Common myeloid progenitor, CD34-positive (primary cell): ENCODE results near the gene KRTAP9-4.
"Not testable (repeated sequence)": the region's sequence is repeated elsewhere in the genome, so short reads cannot be mapped to it uniquely, and the experiment has no call there.

Experiments
- CTCF ChIA-PET: fragments of 350-600 bp; sonication (Branson Sonifier 250); formaldehyde crosslinking; loops from one replicate; lab custom pipeline; 2021; ENCODE audit warnings: antibody characterized with exemption; lab: Charles Lee
- POLR2A ChIA-PET: fragments of 350-600 bp; sonication (Branson Sonifier 250); formaldehyde crosslinking; loops from one replicate; lab custom pipeline; 2021; ENCODE audit warnings: antibody characterized with exemption; lab: Charles Lee
- DNase-seq, 3 donors: peaks; one replicate each; pipeline versions ENCODE4 v3.0.0 to v3.0.0-alpha.2; 2013
- H3K27ac ChIP-seq, 2 experiments: 1 replicate in 1 of 2; 2 replicates in 1 of 2; pipeline ENCODE4 v1.7.0; 2013; ENCODE audit warnings: inconsistent platforms in 2 of 2, low read length in 2 of 2, mild to moderate bottlenecking in 2 of 2, low read depth in 1 of 2, moderate library complexity in 1 of 2; ENCODE audit not compliant: severe bottlenecking in 2 of 2, insufficient read depth in 1 of 2, poor library complexity in 1 of 2
- H3K27me3 ChIP-seq, 5 experiments: replicated peaks in 2 of 5; 1 replicate in 3 of 5; 2 replicates in 2 of 5; pipeline versions ENCODE4 v1.6.1 to v1.7.0; 2013; ENCODE audit warnings: low read length in 4 of 5, mild to moderate bottlenecking in 2 of 5, moderate library complexity in 2 of 5, inconsistent platforms in 1 of 5; ENCODE audit not compliant: insufficient read depth in 5 of 5, control insufficient read depth in 4 of 5
- H3K36me3 ChIP-seq, 4 experiments: 1 replicate in 2 of 4; 2 replicates in 2 of 4; pipeline versions ENCODE4 v1.6.1 to v1.7.0; 2013; ENCODE audit warnings: low read length in 3 of 4, control low read depth in 1 of 4, mild to moderate bottlenecking in 1 of 4; ENCODE audit not compliant: control insufficient read depth in 4 of 4, insufficient read depth in 4 of 4
- H3K4me1 ChIP-seq, 4 experiments: 1 replicate in 3 of 4; 2 replicates in 1 of 4; pipeline versions ENCODE4 v1.6.1 to v1.7.1; 2013; ENCODE audit warnings: low read length in 3 of 4, mild to moderate bottlenecking in 3 of 4, control low read depth in 1 of 4, inconsistent platforms in 1 of 4, moderate library complexity in 1 of 4; ENCODE audit not compliant: control insufficient read depth in 4 of 4, insufficient read depth in 4 of 4; ENCODE audit errors: control extremely low read depth in 1 of 4
- H3K4me3 ChIP-seq, 7 experiments: 1 replicate in 4 of 7; 2 replicates in 3 of 7; pipeline versions ENCODE4 v1.5.1 to v1.7.0; 2013; ENCODE audit warnings: mild to moderate bottlenecking in 7 of 7, low read length in 6 of 7, moderate library complexity in 6 of 7, inconsistent platforms in 2 of 7, low read depth in 2 of 7, control low read depth in 1 of 7; ENCODE audit not compliant: insufficient read depth in 4 of 7, control insufficient read depth in 1 of 7; ENCODE audit errors: extremely low read depth in 1 of 7
- H3K9me3 ChIP-seq, 5 experiments: 1 replicate in 4 of 5; 2 replicates in 1 of 5; pipeline versions ENCODE4 v1.6.1 to v1.7.1; 2013; ENCODE audit warnings: low read length in 4 of 5, mild to moderate bottlenecking in 2 of 5, inconsistent platforms in 1 of 5, low read depth in 1 of 5, moderate library complexity in 1 of 5; ENCODE audit not compliant: control insufficient read depth in 4 of 5, insufficient read depth in 2 of 5; ENCODE audit errors: control extremely low read depth in 1 of 5
- WGBS: methylation state at CpG from one replicate; pipeline ENCODE4 v1.1.5; 2013; ENCODE audit not compliant: insufficient coverage; 5-methylcytosine and 5-hydroxymethylcytosine counted together

Gene KRTAP9-4

GRCh38 chr17:41267711-41268110 is 18.2 kb downstream of the KRTAP9-4 start:
- POLR2A ChIA-PET: no interaction called here
- H3K9me3 ChIP-seq: no peaks in the 10 kb centered on the region
- CTCF ChIA-PET: no interaction called here

GRCh38 chr17:41271323-41271722 is 21.8 kb downstream of the KRTAP9-4 start:
- H3K4me1 ChIP-seq, DNase-seq, H3K9me3 ChIP-seq, H3K27ac ChIP-seq, H3K36me3 ChIP-seq, H3K27me3 ChIP-seq, POLR2A ChIA-PET, CTCF ChIA-PET, H3K4me3 ChIP-seq: not testable (repeated sequence)
- WGBS: no CpG with 5 or more reads among the region's 1 CpG

More at GRCh38 chr17:41267711-41268110, 18.2 kb downstream of the KRTAP9-4 start:
- Histone ChIP-seq H3K27me3 (peaks cover 0 to 5% (median 0%) of the 10 kb centered on the region in 5 experiments), H3K4me1 (no peaks in the 10 kb centered on the region), H3K27ac (no peak overlapping the region), H3K4me3 (no peak overlapping the region), H3K36me3 (no peaks in the 10 kb centered on the region)
- WGBS: no CpG with 5 or more reads among the region's 3 CpGs
- no peak for DNase-seq

- DNase-seq: no peak
- no peak overlapping the region for H3K27ac ChIP-seq
- no peaks in the 10 kb centered on the region for H3K9me3 ChIP-seq
- H3K4me3 ChIP-seq: no peak overlapping the region
- CTCF ChIA-PET: no interaction called here
- H3K4me1 ChIP-seq: no peaks in the 10 kb centered on the region
- POLR2A ChIA-PET: no interaction called here
- no CpG with 5 or more reads among the region's 1 CpG for WGBS
- no peaks in the 10 kb centered on the region for H3K36me3 ChIP-seq
- peaks cover 0 to 3% (median 0%) of the 10 kb centered on the region in 5 experiments for H3K27me3 ChIP-seq
These were observed 22.4 kb downstream of the KRTAP9-4 start for GRCh38 chr17:41271858-41272257.

GRCh38 chr17:41275648-41276190 is 26.2 kb downstream of the KRTAP9-4 start, which contains the start of gene KRTAP9-7:
Gene KRTAP9-7 (plus strand): TSS chr17:41275698. CDS start chr17:41275698, 0 bp downstream.
- DNase-seq, H3K36me3 ChIP-seq, H3K27me3 ChIP-seq, POLR2A ChIA-PET, H3K9me3 ChIP-seq, CTCF ChIA-PET, H3K4me3 ChIP-seq, H3K27ac ChIP-seq, H3K4me1 ChIP-seq: not testable (repeated sequence)
- 100% methylated on average over 2 of the region's 3 CpGs for WGBS

DNA sequence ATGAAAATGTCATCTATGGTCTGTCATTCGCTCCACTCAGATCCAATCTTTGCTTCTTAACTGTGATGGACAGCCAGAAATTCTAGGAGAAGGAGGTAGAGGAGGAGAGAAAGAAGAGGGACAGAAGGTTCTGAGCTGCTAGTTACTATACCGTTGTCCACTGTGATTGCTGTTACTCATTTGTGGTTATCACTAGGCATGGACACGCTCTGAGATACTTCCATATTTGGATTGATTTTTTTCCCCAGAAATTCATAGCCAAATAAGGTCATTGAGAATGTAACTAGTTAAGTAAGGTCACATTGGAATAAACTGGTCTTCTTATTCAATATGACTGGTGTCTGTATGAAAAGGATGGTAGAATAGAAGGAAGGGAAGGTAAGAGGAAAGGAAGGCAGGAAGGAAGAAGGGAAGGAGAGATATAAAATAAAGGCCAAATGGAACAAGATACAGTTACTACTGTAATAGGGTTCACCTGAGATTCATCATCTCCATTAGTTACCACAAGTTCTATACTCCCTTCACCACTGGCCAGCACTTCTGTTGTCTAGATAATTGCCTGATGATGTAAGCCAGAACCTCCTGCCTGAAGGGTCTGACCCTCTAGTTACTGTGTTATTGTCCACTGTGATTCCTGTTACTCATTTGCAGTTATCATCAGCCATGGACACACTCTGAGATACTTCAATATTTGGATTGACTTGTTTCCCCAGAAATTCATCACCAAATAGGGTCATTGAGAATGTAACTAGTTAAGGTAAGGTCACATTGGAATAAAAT is 28.9 kb downstream of the KRTAP9-4 start:
- no peaks in the 10 kb centered on the region for H3K4me1 ChIP-seq
- peaks cover 0 to 3% (median 0%) of the 10 kb centered on the region in 5 experiments for H3K27me3 ChIP-seq
- POLR2A ChIA-PET: no interaction called here
- 100% methylated on average over 3 of the region's 3 CpGs for WGBS
- no peaks in the 10 kb centered on the region for H3K36me3 ChIP-seq
- no peak overlapping the region for H3K27ac ChIP-seq
- no peak for DNase-seq
- CTCF ChIA-PET: no interaction called here
- H3K9me3 ChIP-seq: no peaks in the 10 kb centered on the region
- no peak overlapping the region for H3K4me3 ChIP-seq

DNA sequence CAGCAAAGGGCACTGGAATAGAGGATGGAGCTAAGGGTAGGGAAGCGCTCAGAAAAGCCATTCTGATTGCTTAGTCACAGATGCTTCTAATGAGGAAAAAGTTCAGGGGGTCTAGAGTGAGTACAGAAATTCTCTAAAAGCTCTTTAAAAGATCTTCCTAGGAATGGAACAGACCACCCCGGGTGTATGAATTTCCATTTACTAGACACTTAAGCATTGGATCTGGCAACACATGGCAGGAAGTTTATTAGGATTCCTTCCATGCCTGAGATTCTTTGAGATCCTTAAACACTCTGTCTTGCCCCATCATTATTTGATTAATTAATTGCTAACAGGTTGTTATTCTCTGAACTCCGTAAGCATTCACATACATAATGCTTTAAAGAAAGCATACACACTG is 34.6 kb downstream of the KRTAP9-4 start:
- H3K9me3 ChIP-seq: no peaks in the 10 kb centered on the region
- POLR2A ChIA-PET: no interaction called here
- DNase-seq: no peak
- H3K27me3 ChIP-seq: no peaks in the 10 kb centered on the region
- H3K4me3 ChIP-seq: peak overlapping the region in 1 of 7 experiments; percentile 17
- CTCF ChIA-PET: no interaction called here
- H3K4me1 ChIP-seq: peaks cover 0 to 32% (median 8%) of the 10 kb centered on the region in 4 experiments
- no peak overlapping the region for H3K27ac ChIP-seq
- WGBS: 67% methylated on average over 1 of the region's 3 CpGs
- no peaks in the 10 kb centered on the region for H3K36me3 ChIP-seq

DNA sequence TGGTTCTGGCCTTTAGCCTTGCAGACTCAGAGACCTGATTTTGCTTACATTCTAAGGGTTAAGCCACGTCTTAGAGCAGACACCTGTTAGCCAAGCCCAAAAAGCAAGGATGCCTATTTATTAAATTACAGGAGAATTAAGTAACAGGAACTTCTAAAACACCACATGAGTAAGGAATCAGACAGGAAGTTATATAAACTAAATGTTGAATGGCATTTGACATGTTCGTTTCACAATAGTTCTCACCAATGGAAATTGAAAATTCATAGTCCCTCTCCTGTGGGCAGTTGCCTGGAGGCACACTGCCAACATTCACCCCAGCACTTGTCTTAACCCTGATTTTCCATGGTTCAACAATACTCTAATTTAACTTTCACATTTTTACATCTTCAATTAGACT is 35.1 kb downstream of the KRTAP9-4 start:
- 0% methylated on average over 1 of the region's 2 CpGs for WGBS

More for the DNA sequence above, 35.1 kb downstream of the KRTAP9-4 start:
- Histone ChIP-seq H3K27ac (no peak overlapping the region), H3K27me3 (no peaks in the 10 kb centered on the region), H3K9me3 (no peaks in the 10 kb centered on the region), H3K4me1 (peaks cover 0 to 32% (median 8%) of the 10 kb centered on the region in 4 experiments), H3K4me3 (peak overlapping the region in 1 of 7 experiments; percentile 17), H3K36me3 (no peaks in the 10 kb centered on the region)
- ChIA-PET POLR2A (no interaction called here), CTCF (no interaction called here)
- peak in 2 of 3 donors; percentile 56 to 75 for DNase-seq
